ENCODE measurements around the gene LMNTD1. TPM values are rescaled to one million over a fixed set of nuclear protein-coding genes. Genes with fewer than 3 reads are reported as not detected.

The LMNTD1 gene
- total and polyA plus RNA-seq, 8 donors: 0.35 to 2.1 (median 1.7) TPM; not detected in 1

DNA sequence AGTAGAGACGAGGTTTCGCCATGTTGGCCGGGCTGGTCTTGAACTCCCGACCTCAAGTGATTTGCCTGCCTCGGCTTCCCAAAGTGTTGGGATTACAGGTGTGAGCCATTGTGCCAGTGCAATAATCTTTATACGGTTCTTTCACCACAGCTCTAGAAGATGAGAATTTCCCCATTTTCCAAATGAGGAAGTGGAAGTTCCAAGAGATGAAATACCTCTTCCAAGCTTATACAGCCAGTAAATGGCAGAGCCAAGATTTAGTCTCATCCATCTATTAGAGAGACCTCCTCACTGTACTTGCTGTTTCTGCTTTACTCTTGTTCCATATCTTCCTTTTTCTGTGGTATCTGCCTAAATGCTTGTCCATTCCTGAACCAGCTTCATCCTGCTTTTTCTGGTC is 3.1 kb upstream of the LMNTD1 start:
- DNase-seq: no peak
- TF ChIP-seq, protein P1, sequence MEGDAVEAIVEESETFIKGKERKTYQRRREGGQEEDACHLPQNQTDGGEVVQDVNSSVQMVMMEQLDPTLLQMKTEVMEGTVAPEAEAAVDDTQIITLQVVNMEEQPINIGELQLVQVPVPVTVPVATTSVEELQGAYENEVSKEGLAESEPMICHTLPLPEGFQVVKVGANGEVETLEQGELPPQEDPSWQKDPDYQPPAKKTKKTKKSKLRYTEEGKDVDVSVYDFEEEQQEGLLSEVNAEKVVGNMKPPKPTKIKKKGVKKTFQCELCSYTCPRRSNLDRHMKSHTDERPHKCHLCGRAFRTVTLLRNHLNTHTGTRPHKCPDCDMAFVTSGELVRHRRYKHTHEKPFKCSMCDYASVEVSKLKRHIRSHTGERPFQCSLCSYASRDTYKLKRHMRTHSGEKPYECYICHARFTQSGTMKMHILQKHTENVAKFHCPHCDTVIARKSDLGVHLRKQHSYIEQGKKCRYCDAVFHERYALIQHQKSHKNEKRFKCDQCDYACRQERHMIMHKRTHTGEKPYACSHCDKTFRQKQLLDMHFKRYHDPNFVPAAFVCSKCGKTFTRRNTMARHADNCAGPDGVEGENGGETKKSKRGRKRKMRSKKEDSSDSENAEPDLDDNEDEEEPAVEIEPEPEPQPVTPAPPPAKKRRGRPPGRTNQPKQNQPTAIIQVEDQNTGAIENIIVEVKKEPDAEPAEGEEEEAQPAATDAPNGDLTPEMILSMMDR (IDR thresholded peaks at IDR 0.05): no peak

DNA sequence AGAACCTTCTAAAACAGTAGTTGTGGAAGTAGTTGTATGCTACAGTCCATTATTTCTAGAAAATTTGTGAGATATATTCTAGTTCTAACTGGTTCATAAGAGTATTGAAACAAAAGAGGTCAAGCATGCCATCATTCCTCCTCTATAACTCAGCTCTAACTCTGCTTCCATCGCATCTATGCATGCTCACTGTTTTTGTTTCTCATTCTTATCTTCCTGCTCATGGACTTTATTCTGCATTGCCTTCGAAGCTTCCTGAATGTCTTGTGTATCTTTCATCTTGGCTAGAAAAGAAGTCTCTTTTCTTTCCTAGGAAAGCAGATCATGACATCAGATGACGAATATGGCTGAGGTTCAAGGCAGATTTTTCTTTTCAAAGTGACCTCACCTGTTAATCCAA is 402 bp downstream of the LMNTD1 start:
- H3K27ac ChIP-seq: no peak overlapping the region
- no peak for DNase-seq
- H3K27me3 ChIP-seq: no peaks in the 10 kb centered on the region
- no peak for ATAC-seq
- H3K9me3 ChIP-seq: no peaks in the 10 kb centered on the region
- H3K4me3 ChIP-seq: no peak overlapping the region
- no peaks in the 10 kb centered on the region for H3K4me1 ChIP-seq
- TF ChIP-seq, protein P1 (IDR thresholded peaks at IDR 0.05): no peak
- intact Hi-C loops (cut with DNase I): no loop called here
- H3K36me3 ChIP-seq: no peaks in the 10 kb centered on the region

More for the DNA sequence above, 3.1 kb upstream of the LMNTD1 start:
- Histone ChIP-seq H3K36me3 (no peaks in the 10 kb centered on the region), H3K4me3 (no peak overlapping the region), H3K9me3 (no peaks in the 10 kb centered on the region), H3K4me1 (no peaks in the 10 kb centered on the region), H3K27ac (no peak overlapping the region), H3K27me3 (no peaks in the 10 kb centered on the region)
- intact Hi-C loops (cut with DNase I): no loop called here
- no peak for ATAC-seq

DNA sequence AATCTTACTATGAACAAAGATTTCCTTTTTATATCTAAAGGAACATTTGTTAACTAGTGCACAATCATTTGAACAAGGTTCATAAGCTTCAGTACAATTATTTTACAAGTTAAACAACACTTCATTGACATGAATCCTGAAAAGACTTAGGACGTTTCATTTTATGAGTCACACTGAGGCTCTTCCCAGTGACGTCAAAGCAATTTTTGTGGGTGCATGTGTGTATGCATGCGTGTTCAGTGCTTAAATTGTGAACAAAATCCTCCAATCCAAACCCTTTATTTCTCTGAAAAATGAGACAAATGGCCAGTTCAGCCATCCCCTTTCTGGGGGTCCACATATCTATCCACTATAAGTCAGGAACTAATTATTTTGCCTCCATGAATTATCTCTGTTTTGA is 2.9 kb downstream of the LMNTD1 start:
- no peak for ATAC-seq
- H3K4me1 ChIP-seq: no peaks in the 10 kb centered on the region
- no peak for DNase-seq
- H3K9me3 ChIP-seq: no peaks in the 10 kb centered on the region
- no peak overlapping the region for H3K4me3 ChIP-seq
- no peaks in the 10 kb centered on the region for H3K36me3 ChIP-seq
- no peaks in the 10 kb centered on the region for H3K27me3 ChIP-seq
- TF ChIP-seq, protein P1 (IDR thresholded peaks at IDR 0.05): no peak
- H3K27ac ChIP-seq: no peak overlapping the region
- intact Hi-C loops (cut with DNase I): no loop called here

DNA sequence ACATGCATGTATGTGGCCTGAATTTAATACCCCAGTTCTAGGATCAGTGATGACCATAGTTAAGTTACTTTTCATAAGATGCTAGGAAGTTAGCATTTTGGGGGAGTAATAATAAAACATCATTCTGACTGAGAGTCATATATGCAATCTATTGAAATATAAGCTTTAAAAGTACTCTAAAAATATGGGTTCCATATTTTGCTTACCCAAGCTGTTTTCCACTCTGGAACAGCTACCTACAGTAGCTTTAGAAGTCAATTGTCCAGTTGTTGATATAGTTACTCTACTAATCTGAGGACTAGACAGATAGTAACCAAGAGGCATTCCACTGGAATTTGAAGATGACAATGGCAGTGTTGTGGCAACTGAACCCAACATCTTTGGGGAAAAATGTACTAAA is 4.0 kb downstream of the LMNTD1 start:
- Histone ChIP-seq H3K4me3 (no peak overlapping the region), H3K27me3 (no peaks in the 10 kb centered on the region), H3K9me3 (no peaks in the 10 kb centered on the region), H3K36me3 (no peaks in the 10 kb centered on the region), H3K27ac (no peak overlapping the region), H3K4me1 (no peaks in the 10 kb centered on the region)
- TF ChIP-seq, protein P1 (IDR thresholded peaks at IDR 0.05): no peak
- ATAC-seq (no peak), DNase-seq (no peak)
- intact Hi-C loops (cut with DNase I): no loop called here

DNA sequence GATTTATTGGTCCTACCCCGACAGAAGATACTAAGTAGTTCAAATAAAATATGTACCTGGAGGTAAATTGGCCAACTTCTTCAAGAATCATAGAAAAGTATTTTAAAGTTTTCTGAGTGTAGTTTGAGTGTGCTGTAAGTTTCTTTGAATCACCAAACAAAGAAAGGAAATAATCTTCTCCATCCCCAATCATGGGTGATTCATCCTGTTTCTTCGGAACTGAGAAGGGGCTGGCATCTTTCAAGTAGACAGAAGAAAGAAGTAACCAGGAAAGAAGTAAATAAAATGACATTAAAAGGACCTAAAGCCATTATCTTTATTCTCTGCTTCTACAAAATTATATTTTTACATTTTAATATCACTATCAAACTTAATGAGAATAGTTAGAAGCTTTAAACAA is 6.8 kb downstream of the LMNTD1 start:
- ATAC-seq (no peak), DNase-seq (no peak)
- Histone ChIP-seq H3K4me1 (no peaks in the 10 kb centered on the region), H3K36me3 (no peaks in the 10 kb centered on the region), H3K4me3 (no peak overlapping the region), H3K27me3 (no peaks in the 10 kb centered on the region), H3K9me3 (no peaks in the 10 kb centered on the region), H3K27ac (no peak overlapping the region)
- intact Hi-C loops (cut with DNase I): no loop called here
- TF ChIP-seq, protein P1 (IDR thresholded peaks at IDR 0.05): no peak

Data from left lung (tissue), 10 donors.